ENCODE data around the gene CHST3. TPM values are rescaled to one million over a fixed set of nuclear protein-coding genes. Genes with fewer than 3 reads are reported as not detected.
A peak's percentile ranks its signal among the peaks of the same experiment; 100 is the strongest.

Gene CHST3
- total RNA-seq, 4 donors from 2014 or later, result 41.2 to 56.4 (median 47.4) TPM

DNA sequence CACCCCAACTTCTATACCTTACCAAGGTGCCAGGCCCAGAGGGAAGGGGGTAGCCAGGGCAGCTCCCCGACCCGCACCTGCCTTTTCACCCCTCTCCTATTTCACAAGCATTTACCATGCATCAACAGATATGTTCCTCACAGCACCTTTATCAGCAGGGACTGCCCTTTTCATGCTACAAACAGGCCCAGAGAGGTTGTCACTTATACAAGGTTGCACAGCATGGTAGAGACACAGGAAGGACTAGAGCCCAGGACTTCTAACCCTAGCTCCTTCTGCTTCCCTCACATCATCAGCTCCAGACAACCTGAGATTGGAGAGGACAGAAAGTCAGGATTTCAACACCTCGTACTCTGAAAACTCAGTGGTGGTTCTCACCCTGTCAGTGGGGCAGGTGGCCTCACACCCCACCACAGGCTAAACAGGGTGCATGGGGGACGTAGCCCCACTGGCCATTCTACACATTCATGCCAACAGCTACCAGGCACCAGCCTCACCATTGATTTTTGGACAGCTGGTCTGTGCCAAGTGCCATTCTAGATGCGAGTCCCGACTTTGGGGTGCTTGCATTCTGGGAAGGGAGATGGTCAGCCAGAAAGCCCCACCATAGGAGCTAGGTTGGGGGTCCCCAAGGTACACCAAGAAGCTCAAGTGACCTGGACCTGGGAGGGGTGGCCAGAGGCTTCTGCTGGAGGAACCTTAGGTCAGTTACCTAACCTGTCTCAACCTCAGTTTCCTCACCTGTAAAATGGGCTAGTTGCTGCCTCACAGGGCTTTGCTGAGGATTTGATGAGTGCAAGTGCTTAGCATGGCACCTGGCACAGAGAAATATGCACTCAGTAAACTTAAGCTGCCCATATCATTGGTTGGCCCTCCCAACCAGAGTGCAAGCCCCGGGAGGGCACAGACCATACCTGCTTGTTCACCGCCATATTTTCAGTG is 38.4 kb downstream of the CHST3 start:
- H3K9me3 ChIP-seq, result no peaks in the 10 kb centered on the region
- TF ChIP-seq, protein P1, sequence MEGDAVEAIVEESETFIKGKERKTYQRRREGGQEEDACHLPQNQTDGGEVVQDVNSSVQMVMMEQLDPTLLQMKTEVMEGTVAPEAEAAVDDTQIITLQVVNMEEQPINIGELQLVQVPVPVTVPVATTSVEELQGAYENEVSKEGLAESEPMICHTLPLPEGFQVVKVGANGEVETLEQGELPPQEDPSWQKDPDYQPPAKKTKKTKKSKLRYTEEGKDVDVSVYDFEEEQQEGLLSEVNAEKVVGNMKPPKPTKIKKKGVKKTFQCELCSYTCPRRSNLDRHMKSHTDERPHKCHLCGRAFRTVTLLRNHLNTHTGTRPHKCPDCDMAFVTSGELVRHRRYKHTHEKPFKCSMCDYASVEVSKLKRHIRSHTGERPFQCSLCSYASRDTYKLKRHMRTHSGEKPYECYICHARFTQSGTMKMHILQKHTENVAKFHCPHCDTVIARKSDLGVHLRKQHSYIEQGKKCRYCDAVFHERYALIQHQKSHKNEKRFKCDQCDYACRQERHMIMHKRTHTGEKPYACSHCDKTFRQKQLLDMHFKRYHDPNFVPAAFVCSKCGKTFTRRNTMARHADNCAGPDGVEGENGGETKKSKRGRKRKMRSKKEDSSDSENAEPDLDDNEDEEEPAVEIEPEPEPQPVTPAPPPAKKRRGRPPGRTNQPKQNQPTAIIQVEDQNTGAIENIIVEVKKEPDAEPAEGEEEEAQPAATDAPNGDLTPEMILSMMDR (IDR thresholded peaks at IDR 0.05), result no peak
- TF ChIP-seq POLR2A (IDR thresholded peaks at IDR 0.05), result no peak
- no peak for TF ChIP-seq EP300 (IDR thresholded peaks at IDR 0.05)
- H3K27ac ChIP-seq, result peak overlapping the region in 2 of 4 donors; percentile 37 to 80
- no peaks in the 10 kb centered on the region for H3K27me3 ChIP-seq
- H3K4me1 ChIP-seq, result peaks cover 0 to 86% (median 49%) of the 10 kb centered on the region in 4 donors
- WGBS, 2 donors, result 78 to 82% methylated on average over 8 of the region's 8 CpGs
- H3K36me3 ChIP-seq, result peaks cover 0 to 15% (median 0%) of the 10 kb centered on the region in 3 donors
- no peak for DNase-seq (ENCODE audit: low spot score in 2 of 2)
- H3K4me3 ChIP-seq, result no peak overlapping the region

DNA sequence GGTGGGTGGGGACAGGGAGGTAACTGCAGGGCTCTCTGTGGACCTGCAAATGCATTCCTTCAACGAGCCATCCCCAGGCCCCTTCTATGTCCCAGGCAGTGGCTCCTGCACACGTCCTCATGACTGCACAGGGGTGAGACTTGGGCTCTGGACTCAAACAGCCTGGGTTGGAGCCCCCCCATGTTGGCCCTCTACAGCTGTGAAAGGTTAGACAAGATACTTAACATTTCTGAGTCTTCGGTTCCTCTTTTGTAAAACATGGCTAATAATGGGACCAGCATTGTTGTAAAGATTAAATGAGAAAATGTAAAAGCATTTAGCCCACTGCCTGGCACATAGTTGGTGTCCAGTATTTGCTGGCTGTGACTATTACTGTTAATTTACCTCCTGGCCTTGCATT is 41.8 kb downstream of the CHST3 start:
- no peaks in the 10 kb centered on the region for H3K27me3 ChIP-seq
- peaks cover 0 to 25% (median 0%) of the 10 kb centered on the region in 3 donors for H3K36me3 ChIP-seq
- TF ChIP-seq POLR2A (IDR thresholded peaks at IDR 0.05) (no peak), EP300 (IDR thresholded peaks at IDR 0.05) (no peak)
- TF ChIP-seq, protein P1 (IDR thresholded peaks at IDR 0.05), result no peak
- 46 to 65% methylated on average over 3 of the region's 3 CpGs for WGBS, 2 donors
- H3K4me1 ChIP-seq, result peaks cover 5 to 86% (median 47%) of the 10 kb centered on the region in 4 donors
- no peak overlapping the region for H3K4me3 ChIP-seq
- peak overlapping the region in 2 of 4 donors; percentile 92 to 96 for H3K27ac ChIP-seq
- no peaks in the 10 kb centered on the region for H3K9me3 ChIP-seq
- no peak for DNase-seq (ENCODE audit: low spot score in 2 of 2)

DNA sequence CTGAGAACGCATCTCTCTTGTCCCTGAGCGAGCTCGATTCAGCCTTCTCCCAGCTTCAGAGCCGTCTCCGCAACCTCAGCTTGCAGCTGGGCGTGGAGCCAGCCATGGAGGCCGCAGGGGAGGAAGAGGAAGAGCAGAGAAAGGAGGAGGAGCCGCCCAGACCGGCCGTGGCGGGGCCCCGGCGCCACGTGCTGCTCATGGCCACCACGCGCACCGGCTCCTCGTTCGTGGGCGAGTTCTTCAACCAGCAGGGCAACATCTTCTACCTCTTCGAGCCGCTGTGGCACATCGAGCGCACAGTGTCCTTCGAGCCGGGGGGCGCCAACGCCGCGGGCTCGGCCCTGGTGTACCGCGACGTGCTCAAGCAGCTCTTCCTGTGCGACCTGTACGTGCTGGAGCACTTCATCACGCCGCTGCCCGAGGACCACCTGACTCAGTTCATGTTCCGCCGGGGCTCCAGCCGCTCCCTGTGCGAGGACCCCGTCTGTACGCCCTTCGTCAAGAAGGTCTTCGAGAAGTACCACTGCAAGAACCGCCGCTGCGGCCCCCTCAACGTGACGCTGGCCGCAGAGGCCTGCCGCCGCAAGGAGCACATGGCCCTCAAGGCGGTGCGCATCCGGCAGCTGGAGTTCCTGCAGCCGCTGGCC is 43.2 kb downstream of the CHST3 start:
- Histone ChIP-seq H3K27me3 (no peaks in the 10 kb centered on the region), H3K27ac (peak overlapping the region in 3 of 4 donors; percentile 36 to 96 (median 92)), H3K9me3 (no peaks in the 10 kb centered on the region), H3K4me3 (no peak overlapping the region), H3K36me3 (peaks cover 0 to 34% (median 0%) of the 10 kb centered on the region in 3 donors), H3K4me1 (peaks cover 5 to 86% (median 49%) of the 10 kb centered on the region in 4 donors)
- no peak for DNase-seq (ENCODE audit: low spot score in 2 of 2)
- TF ChIP-seq, protein P1 (IDR thresholded peaks at IDR 0.05), result no peak
- no peak for TF ChIP-seq EP300 (IDR thresholded peaks at IDR 0.05)
- no peak for TF ChIP-seq POLR2A (IDR thresholded peaks at IDR 0.05)
- WGBS, 2 donors, result 75 to 78% methylated on average over 56 to 59 of the region's 59 CpGs

DNA sequence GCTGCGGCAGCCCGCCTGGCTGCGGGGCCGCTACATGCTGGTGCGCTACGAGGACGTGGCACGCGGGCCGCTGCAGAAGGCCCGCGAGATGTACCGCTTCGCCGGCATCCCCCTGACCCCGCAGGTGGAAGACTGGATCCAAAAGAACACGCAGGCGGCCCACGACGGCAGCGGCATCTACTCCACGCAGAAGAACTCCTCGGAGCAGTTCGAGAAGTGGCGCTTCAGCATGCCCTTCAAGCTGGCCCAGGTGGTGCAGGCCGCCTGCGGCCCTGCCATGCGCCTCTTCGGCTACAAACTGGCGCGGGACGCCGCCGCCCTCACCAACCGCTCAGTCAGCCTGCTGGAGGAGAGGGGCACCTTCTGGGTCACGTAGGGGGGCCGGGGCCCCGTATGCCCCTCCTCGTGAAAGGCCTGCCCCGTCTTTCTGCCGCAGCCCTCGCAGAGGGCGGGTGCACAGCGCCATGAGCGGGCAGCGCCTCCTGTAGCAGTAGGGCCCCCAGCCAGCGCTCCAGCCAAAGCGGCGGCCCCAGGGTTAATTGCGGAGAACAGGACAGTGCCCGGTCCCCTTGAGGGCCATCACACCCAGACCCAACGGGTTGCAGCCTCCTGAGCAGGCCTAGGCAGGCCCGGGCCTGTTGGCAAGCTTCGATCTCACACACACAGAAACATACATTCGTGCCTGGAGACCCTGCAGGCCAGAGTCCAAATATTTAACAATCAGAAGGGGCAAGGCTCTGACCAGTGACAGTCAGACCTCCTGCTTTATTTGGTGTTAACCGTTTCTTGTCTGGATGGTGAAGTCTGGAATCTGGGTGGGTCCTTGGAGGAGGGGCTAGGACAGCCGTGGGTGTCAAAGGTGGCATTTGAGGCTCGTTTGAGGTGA is 44.1 kb downstream of the CHST3 start:
- Histone ChIP-seq H3K4me3 (no peak overlapping the region), H3K36me3 (peaks cover 0 to 43% (median 0%) of the 10 kb centered on the region in 3 donors), H3K27ac (peak overlapping the region; percentile 79 to 96 (median 86)), H3K27me3 (no peaks in the 10 kb centered on the region), H3K9me3 (no peaks in the 10 kb centered on the region), H3K4me1 (peaks cover 5 to 86% (median 49%) of the 10 kb centered on the region in 4 donors)
- DNase-seq (ENCODE audit: low spot score in 2 of 2), result no peak
- 59 to 80% methylated on average over 26 to 38 of the region's 58 CpGs for WGBS, 2 donors
- TF ChIP-seq POLR2A (IDR thresholded peaks at IDR 0.05) (no peak), EP300 (IDR thresholded peaks at IDR 0.05) (no peak)
- TF ChIP-seq, protein P1 (IDR thresholded peaks at IDR 0.05), result no peak

Data from tibial nerve (tissue), 4 donors.